WTC11 (cell line): ENCODE measurements around the gene PSME4. TPM values are rescaled to one million over a fixed set of nuclear protein-coding genes. Genes with fewer than 3 reads are reported as not detected.

Experiments used
- ATAC-seq: fragments of 200-7000 bp; cut with Tn5 transposase; 2 replicates; pipeline ENCODE4 v1.10.0; 2021; ENCODE audit warnings: mild to moderate bottlenecking, moderate library complexity
- CTCF ChIA-PET: fragments of 300-600 bp; sonication (Branson Sonifier 250); formaldehyde crosslinking; loops from one replicate; lab custom pipeline; 2021; ENCODE audit warnings: antibody characterized with exemption; lab: Charles Lee
- POLR2A ChIA-PET: fragments of 350-600 bp; sonication (Branson Sonifier 250); formaldehyde crosslinking; loops from one replicate; lab custom pipeline; 2021; ENCODE audit warnings: antibody characterized with exemption; lab: Charles Lee
- DNase-seq: peaks from one replicate; pipeline ENCODE4 v3.0.0; 2021; ENCODE audit warnings: low spot score
- H3K27ac Mint-ChIP-seq: 2 replicates; pipeline ENCODE4 v1.8.0; 2021; ENCODE audit warnings: mixed read lengths
- H3K27me3 Mint-ChIP-seq: 2 replicates; pipeline ENCODE4 v1.8.0; 2021; ENCODE audit warnings: low read depth, mild to moderate bottlenecking, moderate library complexity, mixed read lengths
- H3K36me3 Mint-ChIP-seq: 2 replicates; pipeline ENCODE4 v1.8.0; 2021; ENCODE audit warnings: mixed read lengths
- H3K4me1 Mint-ChIP-seq: 2 replicates; pipeline ENCODE4 v1.8.0; 2022; ENCODE audit warnings: mixed read lengths
- H3K4me3 Mint-ChIP-seq: 2 replicates; pipeline ENCODE4 v1.8.0; 2021; ENCODE audit warnings: mild to moderate bottlenecking, moderate library complexity, mixed read lengths
- H3K9me3 Mint-ChIP-seq: 2 replicates; pipeline ENCODE4 v1.8.0; 2021; ENCODE audit warnings: mixed read lengths
- ATF2 ChIP-seq: sonication (generic); formaldehyde crosslinking; IDR thresholded peaks from 2 replicates; pipeline ENCODE4 v1.8.1; 2022; ENCODE audit warnings: low read depth, missing genetic modification reagents, borderline replicate concordance
- CBFB ChIP-seq: sonication (generic); formaldehyde crosslinking; IDR thresholded peaks from 2 replicates; pipeline ENCODE4 v1.8.1; 2022; ENCODE audit warnings: mild to moderate bottlenecking, low read depth, missing genetic modification reagents
- EMX1 ChIP-seq: fragments of 250-450 bp; sonication (Bioruptor Pico); IDR thresholded peaks from 2 replicates; pipeline ENCODE4 v1.8.0; 2021; ENCODE audit warnings: mild to moderate bottlenecking
- KAT7 ChIP-seq: sonication (generic); formaldehyde crosslinking; IDR thresholded peaks from 2 replicates; pipeline ENCODE4 v1.8.1; 2023; ENCODE audit warnings: missing genetic modification reagents, mild to moderate bottlenecking, borderline replicate concordance
- MLX ChIP-seq: sonication (generic); formaldehyde crosslinking; IDR thresholded peaks from 2 replicates; pipeline ENCODE4 v1.8.1; 2023; ENCODE audit warnings: mild to moderate bottlenecking, missing genetic modification reagents, moderate library complexity
- MXD4 ChIP-seq: fragments of 250-450 bp; sonication (Bioruptor Pico); IDR thresholded peaks from 2 replicates; pipeline ENCODE4 v1.8.0; 2021; ENCODE audit warnings: mild to moderate bottlenecking, moderate library complexity, borderline replicate concordance
- MYBL2 ChIP-seq: sonication (generic); formaldehyde crosslinking; IDR thresholded peaks from 2 replicates; pipeline ENCODE4 v1.8.1; 2023; ENCODE audit warnings: mild to moderate bottlenecking, moderate library complexity, missing genetic modification reagents
- NR1H2 ChIP-seq: sonication (generic); formaldehyde crosslinking; IDR thresholded peaks from 2 replicates; pipeline ENCODE4 v1.9.0; 2021; ENCODE audit warnings: mild to moderate bottlenecking, moderate library complexity, missing genetic modification reagents
- RELA ChIP-seq: sonication (generic); formaldehyde crosslinking; IDR thresholded peaks from 2 replicates; pipeline ENCODE4 v1.8.1; 2022; ENCODE audit warnings: missing genetic modification reagents, mild to moderate bottlenecking, borderline replicate concordance
- RORB ChIP-seq: fragments of 250-450 bp; sonication (Bioruptor Pico); IDR thresholded peaks from 2 replicates; pipeline ENCODE4 v1.9.0; 2021; ENCODE audit warnings: mild to moderate bottlenecking
- ZNF121 ChIP-seq: sonication (generic); formaldehyde crosslinking; IDR thresholded peaks from 2 replicates; pipeline ENCODE4 v1.8.0; 2023; ENCODE audit warnings: missing genetic modification reagents
- ZNF281 ChIP-seq: sonication (generic); formaldehyde crosslinking; IDR thresholded peaks from 2 replicates; pipeline ENCODE4 v1.8.0; 2023; ENCODE audit warnings: mild to moderate bottlenecking, missing genetic modification reagents
- ZNF396 ChIP-seq: fragments of 250-450 bp; sonication (Bioruptor Pico); IDR thresholded peaks from 2 replicates; pipeline ENCODE4 v1.8.0; 2021; ENCODE audit warnings: mild to moderate bottlenecking, moderate library complexity, borderline replicate concordance
- ZSCAN18 ChIP-seq: fragments of 250-450 bp; sonication (Bioruptor Pico); IDR thresholded peaks from 2 replicates; pipeline ENCODE4 v2.1.2; 2022; ENCODE audit warnings: mild to moderate bottlenecking, moderate library complexity
- total RNA-seq: library from RNA; stranded (reverse); gene quantifications from 3 replicates; pipeline ENCODE4 v1.2.3, GENCODE V29; 2021
- TF ChIP-seq, protein P1 (sequence below): sonication (generic); formaldehyde crosslinking; IDR thresholded peaks from 2 replicates; pipeline ENCODE4 v1.8.1; 2022; ENCODE audit warnings: mild to moderate bottlenecking, missing genetic modification reagents, moderate library complexity, borderline replicate concordance
- TF ChIP-seq, protein P2 (sequence below): fragments of 200-600 bp; IDR thresholded peaks from 2 replicates; pipeline ENCODE4 v1.8.0; 2022; ENCODE audit warnings: antibody characterized with exemption

Gene PSME4
- total RNA-seq, 1 experiment from 2014 or later, result 91.9 TPM

DNA sequence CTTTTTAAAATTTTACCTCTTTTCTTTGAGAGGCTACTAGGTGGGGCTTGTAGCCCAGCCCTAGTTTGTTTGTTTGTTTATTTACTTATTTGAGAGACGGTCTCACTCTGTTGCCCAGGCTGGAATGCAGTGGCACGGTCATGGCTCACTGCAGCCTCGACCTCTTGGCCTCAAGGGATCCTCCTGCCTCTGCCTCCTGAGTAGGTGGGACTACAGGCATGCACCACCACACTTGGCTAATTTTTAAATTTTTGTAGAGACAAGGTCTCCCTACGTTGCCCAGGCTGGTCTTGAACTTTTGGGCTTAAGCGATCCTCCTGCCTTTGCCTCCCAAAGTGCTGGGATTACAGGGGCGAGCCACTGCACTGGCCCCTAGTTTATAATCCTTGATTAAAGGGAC is 149.0 kb downstream of the PSME4 start (continued):
- TF ChIP-seq RORB (CRISPR knock-in tag), result no peak
- TF ChIP-seq, all 79 proteins: peak for 0

GRCh38 chr2:53820711-53821110 is 150.1 kb downstream of the PSME4 start:
- POLR2A ChIA-PET, result no interaction called here
- TF ChIP-seq EMX1 (CRISPR knock-in tag), result no peak
- no peak for TF ChIP-seq ATF2 (CRISPR knock-in tag)
- no peak for TF ChIP-seq ZNF396 (CRISPR knock-in tag)
- no peak for TF ChIP-seq MLX (CRISPR knock-in tag)
- no peak for TF ChIP-seq ZNF281 (CRISPR knock-in tag)
- no peak for TF ChIP-seq MXD4 (CRISPR knock-in tag)
- no peak for TF ChIP-seq MYBL2
- TF ChIP-seq ZNF121 (CRISPR knock-in tag), result no peak
- TF ChIP-seq, protein P1, sequence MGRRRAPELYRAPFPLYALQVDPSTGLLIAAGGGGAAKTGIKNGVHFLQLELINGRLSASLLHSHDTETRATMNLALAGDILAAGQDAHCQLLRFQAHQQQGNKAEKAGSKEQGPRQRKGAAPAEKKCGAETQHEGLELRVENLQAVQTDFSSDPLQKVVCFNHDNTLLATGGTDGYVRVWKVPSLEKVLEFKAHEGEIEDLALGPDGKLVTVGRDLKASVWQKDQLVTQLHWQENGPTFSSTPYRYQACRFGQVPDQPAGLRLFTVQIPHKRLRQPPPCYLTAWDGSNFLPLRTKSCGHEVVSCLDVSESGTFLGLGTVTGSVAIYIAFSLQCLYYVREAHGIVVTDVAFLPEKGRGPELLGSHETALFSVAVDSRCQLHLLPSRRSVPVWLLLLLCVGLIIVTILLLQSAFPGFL (CRISPR knock-in tag), result no peak
- no peak for TF ChIP-seq ZSCAN18 (CRISPR knock-in tag)
- no peak for TF ChIP-seq KAT7 (CRISPR knock-in tag)
- no peak for TF ChIP-seq CBFB (CRISPR knock-in tag)
- TF ChIP-seq NR1H2 (CRISPR knock-in tag), result no peak
- TF ChIP-seq RELA (CRISPR knock-in tag), result no peak
- TF ChIP-seq, protein P2, sequence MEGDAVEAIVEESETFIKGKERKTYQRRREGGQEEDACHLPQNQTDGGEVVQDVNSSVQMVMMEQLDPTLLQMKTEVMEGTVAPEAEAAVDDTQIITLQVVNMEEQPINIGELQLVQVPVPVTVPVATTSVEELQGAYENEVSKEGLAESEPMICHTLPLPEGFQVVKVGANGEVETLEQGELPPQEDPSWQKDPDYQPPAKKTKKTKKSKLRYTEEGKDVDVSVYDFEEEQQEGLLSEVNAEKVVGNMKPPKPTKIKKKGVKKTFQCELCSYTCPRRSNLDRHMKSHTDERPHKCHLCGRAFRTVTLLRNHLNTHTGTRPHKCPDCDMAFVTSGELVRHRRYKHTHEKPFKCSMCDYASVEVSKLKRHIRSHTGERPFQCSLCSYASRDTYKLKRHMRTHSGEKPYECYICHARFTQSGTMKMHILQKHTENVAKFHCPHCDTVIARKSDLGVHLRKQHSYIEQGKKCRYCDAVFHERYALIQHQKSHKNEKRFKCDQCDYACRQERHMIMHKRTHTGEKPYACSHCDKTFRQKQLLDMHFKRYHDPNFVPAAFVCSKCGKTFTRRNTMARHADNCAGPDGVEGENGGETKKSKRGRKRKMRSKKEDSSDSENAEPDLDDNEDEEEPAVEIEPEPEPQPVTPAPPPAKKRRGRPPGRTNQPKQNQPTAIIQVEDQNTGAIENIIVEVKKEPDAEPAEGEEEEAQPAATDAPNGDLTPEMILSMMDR, result no peak
- H3K9me3 Mint-ChIP-seq, result no peaks in the 10 kb centered on the region

More at GRCh38 chr2:53820711-53821110, 150.1 kb downstream of the PSME4 start:
- Mint-ChIP-seq H3K27me3 (no peaks in the 10 kb centered on the region), H3K27ac (no peak overlapping the region), H3K4me1 (peaks cover 9% of the 10 kb centered on the region), H3K36me3 (peaks cover 5% of the 10 kb centered on the region), H3K4me3 (no peak overlapping the region)
- ATAC-seq (no peak), DNase-seq (no peak)
- CTCF ChIA-PET, result no interaction called here
